Left lung (tissue), 10 donors: ENCODE measurements around the gene KDELR3. TPM values are rescaled to one million over a fixed set of nuclear protein-coding genes. Genes with fewer than 3 reads are reported as not detected.

ENCODE experiments used
- ATAC-seq: fragments of 200-7000 bp; cut with Tn5 transposase; one replicate; pipeline ENCODE4 v1.9.1; 2020; ENCODE audit warnings: moderate library complexity
- DNase-seq, 4 donors: peaks; one replicate each; pipeline ENCODE4 v3.0.0-alpha.2; 2013 to 2020
- H3K27ac ChIP-seq, 2 donors: fragments of 200-600 bp; sonication (generic) in 1 of 2; one replicate each; pipeline versions ENCODE4 v1.5.0 to v1.8.0; 2020 to 2021
- H3K27me3 ChIP-seq, 2 donors: fragments of 200-600 bp; sonication (generic) in 1 of 2; one replicate each; pipeline versions ENCODE4 v1.5.0 to v1.8.0; 2020 to 2021
- H3K36me3 ChIP-seq, 2 donors: fragments of 200-600 bp; sonication (generic) in 1 of 2; one replicate each; pipeline versions ENCODE4 v1.5.0 to v1.8.0; 2020 to 2021
- H3K4me1 ChIP-seq, 2 donors: fragments of 200-600 bp; one replicate each; pipeline ENCODE4 v1.8.0; 2021
- H3K4me3 ChIP-seq, 2 donors: fragments of 200-600 bp; sonication (generic) in 1 of 2; one replicate each; pipeline versions ENCODE4 v1.5.0 to v1.8.0; 2020 to 2021; ENCODE audit warnings: mild to moderate bottlenecking in 1 of 2
- H3K9me3 ChIP-seq, 2 donors: fragments of 200-600 bp; sonication (generic) in 1 of 2; one replicate each; pipeline versions ENCODE4 v1.5.0 to v1.8.0; 2020 to 2021
- intact Hi-C, 2 donors: fragments of 100-400 bp; cut with DNase I; formaldehyde crosslinking; loops; one replicate each; pipeline versions ENCODE4 v1.11.2 to v1.14.2; 2022
- polyA plus RNA-seq, 6 donors: library from polyadenylated mRNA; unstranded; fragments of 120-200 nt; gene quantifications; one replicate each; pipeline ENCODE4 v1.2.1, GENCODE V29; 2013; ENCODE audit not compliant: insufficient read length in 6 of 6
- total RNA-seq, 2 donors: library from RNA; stranded (reverse); fragmentation: NEBNext Ultra II Directional; extraction: Animal tissue kit (Norgen Biotek cat#: 25700); gene quantifications; one replicate each; pipeline ENCODE4 v1.2.1, GENCODE V29; 2021
- TF ChIP-seq, protein P1 (sequence below), 2 donors: fragments of 200-600 bp; sonication (generic) in 1 of 2; IDR thresholded peaks; one replicate each; pipeline versions ENCODE4 v1.5.0 to v1.8.0; 2021; ENCODE audit warnings: antibody characterized with exemption in 2 of 2
- donor health status: DM: no; HTN: yes; CAD: no.
- donor health status: DM: no; HTN: no; CAD: no.

The KDELR3 gene
- total and polyA plus RNA-seq, 8 donors: 5.5 to 53.8 (median 7.7) TPM

DNA sequence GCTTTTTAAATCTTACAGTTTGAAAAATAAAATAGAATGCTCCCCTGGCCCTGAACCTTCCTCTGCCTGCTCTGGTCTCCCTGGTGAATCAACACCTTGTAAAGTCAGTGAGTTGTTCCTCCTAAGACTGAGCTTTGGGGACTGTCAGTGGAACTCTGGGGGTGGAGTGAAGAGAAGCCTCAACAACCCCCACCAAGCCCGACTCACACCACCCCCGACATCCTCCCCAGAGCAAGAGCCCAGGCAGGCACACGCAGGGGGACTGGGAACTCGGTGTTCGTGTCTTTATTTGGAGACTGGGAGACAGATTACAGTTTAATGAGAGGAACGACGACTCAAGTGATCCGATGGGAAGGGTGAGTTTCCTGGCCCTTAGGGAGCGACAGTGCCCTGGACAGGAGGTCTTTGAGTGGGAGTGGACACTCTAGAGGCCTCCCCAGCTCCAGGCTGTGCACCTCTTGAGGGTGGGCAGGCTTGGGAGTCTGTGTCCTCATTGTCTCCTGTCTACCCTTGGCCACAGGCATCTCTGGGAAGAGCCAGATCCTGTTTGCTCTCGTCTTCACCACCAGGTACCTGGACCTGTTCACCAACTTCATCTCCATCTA lies 6.2 kb downstream of the KDELR3 start:
- TF ChIP-seq, protein P1, sequence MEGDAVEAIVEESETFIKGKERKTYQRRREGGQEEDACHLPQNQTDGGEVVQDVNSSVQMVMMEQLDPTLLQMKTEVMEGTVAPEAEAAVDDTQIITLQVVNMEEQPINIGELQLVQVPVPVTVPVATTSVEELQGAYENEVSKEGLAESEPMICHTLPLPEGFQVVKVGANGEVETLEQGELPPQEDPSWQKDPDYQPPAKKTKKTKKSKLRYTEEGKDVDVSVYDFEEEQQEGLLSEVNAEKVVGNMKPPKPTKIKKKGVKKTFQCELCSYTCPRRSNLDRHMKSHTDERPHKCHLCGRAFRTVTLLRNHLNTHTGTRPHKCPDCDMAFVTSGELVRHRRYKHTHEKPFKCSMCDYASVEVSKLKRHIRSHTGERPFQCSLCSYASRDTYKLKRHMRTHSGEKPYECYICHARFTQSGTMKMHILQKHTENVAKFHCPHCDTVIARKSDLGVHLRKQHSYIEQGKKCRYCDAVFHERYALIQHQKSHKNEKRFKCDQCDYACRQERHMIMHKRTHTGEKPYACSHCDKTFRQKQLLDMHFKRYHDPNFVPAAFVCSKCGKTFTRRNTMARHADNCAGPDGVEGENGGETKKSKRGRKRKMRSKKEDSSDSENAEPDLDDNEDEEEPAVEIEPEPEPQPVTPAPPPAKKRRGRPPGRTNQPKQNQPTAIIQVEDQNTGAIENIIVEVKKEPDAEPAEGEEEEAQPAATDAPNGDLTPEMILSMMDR (IDR thresholded peaks at IDR 0.05): no peak
- no peak overlapping the region for H3K4me3 ChIP-seq
- H3K27ac ChIP-seq: no peak overlapping the region
- no peak for ATAC-seq
- no peaks in the 10 kb centered on the region for H3K9me3 ChIP-seq
- DNase-seq: no peak
- peaks cover 0 to 4% of the 10 kb centered on the region in 2 donors for H3K36me3 ChIP-seq
- peaks cover under 1 to 1% of the 10 kb centered on the region in 2 donors for H3K4me1 ChIP-seq
- intact Hi-C loops: no loop called here
- peaks cover 0 to under 1% of the 10 kb centered on the region in 2 donors for H3K27me3 ChIP-seq

DNA sequence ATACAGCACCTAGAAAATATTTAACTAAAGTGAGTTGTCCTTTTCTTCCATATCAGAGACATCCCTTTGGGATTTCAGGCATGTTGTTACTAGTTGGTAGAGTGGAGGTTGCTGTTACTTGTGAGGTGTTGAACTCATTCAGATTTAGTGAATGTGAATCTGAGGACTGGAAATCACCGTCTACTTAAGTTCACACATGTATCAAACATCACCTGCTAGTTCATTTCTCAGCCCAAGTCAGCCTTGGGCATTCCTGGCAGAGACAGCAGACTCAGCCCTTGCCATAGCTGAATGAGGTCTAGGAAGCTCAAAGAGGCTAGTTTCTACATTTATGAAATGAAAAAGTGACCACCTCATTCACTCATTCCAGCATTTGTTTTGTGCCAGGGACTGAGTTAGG lies 9.7 kb downstream of the KDELR3 start:
- Histone ChIP-seq H3K4me1 (no peaks in the 10 kb centered on the region), H3K9me3 (no peaks in the 10 kb centered on the region), H3K36me3 (peaks cover 0 to 39% of the 10 kb centered on the region in 2 donors), H3K27ac (no peak overlapping the region), H3K27me3 (no peaks in the 10 kb centered on the region), H3K4me3 (no peak overlapping the region)
- ATAC-seq (no peak), DNase-seq (no peak)
- intact Hi-C loops: no loop called here
- TF ChIP-seq, protein P1 (IDR thresholded peaks at IDR 0.05): no peak

DNA sequence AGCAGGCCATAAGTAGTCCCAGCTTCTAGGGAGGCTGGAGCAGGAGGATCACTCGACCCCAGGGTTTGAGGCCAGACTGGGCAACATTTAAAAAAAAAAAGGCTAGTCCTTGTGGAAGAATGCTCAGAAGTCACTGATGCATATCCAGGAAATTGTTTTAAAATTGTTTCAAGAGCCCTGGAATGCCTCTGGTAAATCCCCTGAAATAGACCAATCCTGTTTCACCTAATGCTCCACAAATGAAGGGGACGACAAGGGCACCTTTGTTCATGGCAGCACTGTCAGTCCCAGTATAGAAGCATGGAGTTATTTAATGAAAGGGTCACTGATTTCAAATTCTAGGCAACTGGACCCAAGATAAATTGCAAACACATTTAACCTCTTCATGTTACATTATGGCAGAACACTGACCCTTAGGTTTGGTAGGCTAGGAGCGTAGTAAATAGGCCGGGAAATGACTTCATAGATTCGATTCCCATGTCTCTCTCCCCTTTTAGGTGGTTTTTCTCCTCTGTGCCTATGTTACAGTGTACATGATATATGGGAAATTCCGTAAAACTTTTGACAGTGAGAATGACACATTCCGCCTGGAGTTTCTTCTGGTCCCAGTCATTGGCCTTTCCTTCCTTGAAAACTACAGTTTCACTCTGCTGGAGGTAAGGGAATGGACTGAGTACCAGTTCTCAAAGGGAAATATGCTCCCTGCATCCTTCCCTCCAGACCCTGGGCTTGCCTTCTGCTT lies 11.4 kb downstream of the KDELR3 start:
- H3K9me3 ChIP-seq: no peaks in the 10 kb centered on the region
- DNase-seq (no peak), ATAC-seq (no peak)
- no peak overlapping the region for H3K4me3 ChIP-seq
- TF ChIP-seq, protein P1 (IDR thresholded peaks at IDR 0.05): no peak
- H3K4me1 ChIP-seq: no peaks in the 10 kb centered on the region
- peaks cover 0 to 55% of the 10 kb centered on the region in 2 donors for H3K36me3 ChIP-seq
- no peaks in the 10 kb centered on the region for H3K27me3 ChIP-seq
- intact Hi-C loops: no loop called here
- no peak overlapping the region for H3K27ac ChIP-seq

DNA sequence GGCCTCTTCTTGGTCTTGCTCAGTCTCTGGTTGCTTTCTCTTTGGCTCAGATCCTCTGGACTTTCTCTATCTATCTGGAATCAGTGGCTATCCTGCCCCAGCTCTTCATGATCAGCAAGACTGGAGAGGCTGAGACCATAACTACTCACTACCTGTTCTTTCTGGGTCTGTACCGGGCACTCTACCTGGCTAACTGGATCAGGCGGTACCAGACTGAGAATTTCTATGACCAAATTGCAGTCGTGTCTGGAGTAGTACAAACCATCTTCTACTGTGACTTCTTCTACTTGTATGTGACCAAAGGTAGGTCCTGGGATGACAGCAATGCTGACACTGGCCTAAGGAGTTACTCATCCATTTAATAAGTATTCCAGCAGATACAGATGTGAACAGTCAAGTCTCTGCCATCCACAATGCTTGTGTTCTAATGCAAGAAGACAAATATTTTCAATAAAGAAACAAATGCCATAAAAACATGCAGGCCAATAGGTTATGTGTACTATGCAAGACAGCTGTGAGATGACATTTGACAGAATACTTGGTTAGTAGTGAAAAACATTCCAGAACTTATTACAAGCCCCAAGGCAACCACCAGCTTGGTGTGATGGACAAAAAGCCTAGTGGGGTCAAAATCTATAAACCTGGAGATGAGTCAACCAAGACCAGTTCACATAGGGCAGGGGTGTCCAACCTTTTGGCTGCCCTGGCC lies 13.4 kb downstream of the KDELR3 start:
- intact Hi-C loops: no loop called here
- TF ChIP-seq, protein P1 (IDR thresholded peaks at IDR 0.05): no peak
- no peak overlapping the region for H3K27ac ChIP-seq
- H3K4me1 ChIP-seq: no peaks in the 10 kb centered on the region
- peaks cover 0 to 76% of the 10 kb centered on the region in 2 donors for H3K36me3 ChIP-seq
- H3K9me3 ChIP-seq: no peaks in the 10 kb centered on the region
- no peaks in the 10 kb centered on the region for H3K27me3 ChIP-seq
- no peak for ATAC-seq
- H3K4me3 ChIP-seq: no peak overlapping the region
- DNase-seq: no peak

DNA sequence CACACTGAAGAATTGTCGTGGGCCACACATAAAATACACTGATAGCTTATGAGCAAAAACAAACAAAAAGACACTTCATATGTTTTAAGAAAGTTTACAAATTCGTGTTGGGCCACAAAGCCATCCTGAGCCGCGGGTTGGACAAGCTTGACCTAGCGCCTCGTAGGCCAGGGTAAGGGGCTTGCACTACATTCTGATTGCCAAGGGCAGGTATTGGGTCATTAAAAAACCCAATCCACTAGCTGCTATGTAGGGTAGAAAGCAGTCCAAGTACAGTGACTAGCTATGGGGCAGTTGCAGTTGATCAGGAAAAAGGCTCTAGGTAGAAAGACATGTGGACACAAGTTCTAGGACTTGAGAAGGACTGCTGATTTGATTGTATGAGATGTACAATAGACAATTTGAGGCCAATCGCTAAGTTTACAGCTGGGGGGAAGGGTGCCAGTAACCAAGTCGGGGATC lies 14.0 kb downstream of the KDELR3 start:
- H3K36me3 ChIP-seq: peaks cover 0 to 82% of the 10 kb centered on the region in 2 donors

More for the DNA sequence above, 14.0 kb downstream of the KDELR3 start:
- H3K9me3 ChIP-seq: no peaks in the 10 kb centered on the region
- no peaks in the 10 kb centered on the region for H3K27me3 ChIP-seq
- H3K27ac ChIP-seq: no peak overlapping the region
- DNase-seq (no peak), ATAC-seq (no peak)
- H3K4me1 ChIP-seq: no peaks in the 10 kb centered on the region
- H3K4me3 ChIP-seq: no peak overlapping the region
- intact Hi-C loops: no loop called here
- TF ChIP-seq, protein P1 (IDR thresholded peaks at IDR 0.05): no peak
